Measurements from ENCODE around the gene TEKT2.

The TEKT2 gene

GRCh38 chr1:36080236-36080635 lies 3.7 kb upstream of the TEKT2 start:
- H3K9ac ChIP-seq (ENCODE audit: low read depth, low read length, poor library complexity, severe bottlenecking): no peak overlapping the region
- H3K36me3 ChIP-seq (ENCODE audit: insufficient read depth, low read length): no peaks in the 10 kb centered on the region
- H4K20me1 ChIP-seq (ENCODE audit: insufficient read depth, low read length, poor library complexity, severe bottlenecking): no peaks in the 10 kb centered on the region
- no peaks in the 10 kb centered on the region for H3K9me2 ChIP-seq (replicated peaks; ENCODE audit: low read depth, low read length)
- no peaks in the 10 kb centered on the region for H3F3A ChIP-seq (ENCODE audit: low read depth)
- no peak overlapping the region for H3K4me2 ChIP-seq (ENCODE audit: low read depth, low read length, poor library complexity, severe bottlenecking)
- no peak overlapping the region for H3K4me3 ChIP-seq (ENCODE audit: low read length, poor library complexity, severe bottlenecking)
- no peaks in the 10 kb centered on the region for H3K27me3 ChIP-seq (ENCODE audit: insufficient read depth, low read length, poor library complexity, severe bottlenecking)
- TF ChIP-seq CTCF (conservative IDR thresholded peaks at IDR 0.05; ENCODE audit: low read length) (no peak), EZH2phosphoT487 (IDR thresholded peaks at IDR 0.05; ENCODE audit: borderline replicate concordance) (no peak)
- H2AFZ ChIP-seq (ENCODE audit: low read length): no peak overlapping the region
- H3K79me2 ChIP-seq (ENCODE audit: insufficient read depth, low read length): no peaks in the 10 kb centered on the region
- H3K4me1 ChIP-seq (ENCODE audit: insufficient read depth, low read length, poor library complexity, severe bottlenecking): no peaks in the 10 kb centered on the region
- H3K9me3 ChIP-seq (ENCODE audit: insufficient read depth, low read depth, low read length): no peaks in the 10 kb centered on the region

- H3K79me2 ChIP-seq (ENCODE audit: insufficient read depth, low read length): no peaks in the 10 kb centered on the region
- no peak overlapping the region for H3K4me3 ChIP-seq (ENCODE audit: low read length, poor library complexity, severe bottlenecking)
- no peak overlapping the region for H3K9ac ChIP-seq (ENCODE audit: low read depth, low read length, poor library complexity, severe bottlenecking)
- no peaks in the 10 kb centered on the region for H3K27me3 ChIP-seq (ENCODE audit: insufficient read depth, low read length, poor library complexity, severe bottlenecking)
- TF ChIP-seq CTCF (conservative IDR thresholded peaks at IDR 0.05; ENCODE audit: low read length) (no peak), EZH2phosphoT487 (IDR thresholded peaks at IDR 0.05; ENCODE audit: borderline replicate concordance) (no peak)
- H3K9me2 ChIP-seq (replicated peaks; ENCODE audit: low read depth, low read length): no peaks in the 10 kb centered on the region
- no peaks in the 10 kb centered on the region for H3F3A ChIP-seq (ENCODE audit: low read depth)
- H3K4me2 ChIP-seq (ENCODE audit: low read depth, low read length, poor library complexity, severe bottlenecking): no peak overlapping the region
- H3K9me3 ChIP-seq (ENCODE audit: insufficient read depth, low read depth, low read length): no peaks in the 10 kb centered on the region
- H2AFZ ChIP-seq (ENCODE audit: low read length): no peak overlapping the region
- no peaks in the 10 kb centered on the region for H3K4me1 ChIP-seq (ENCODE audit: insufficient read depth, low read length, poor library complexity, severe bottlenecking)
- H3K36me3 ChIP-seq (ENCODE audit: insufficient read depth, low read length): no peaks in the 10 kb centered on the region
- no peaks in the 10 kb centered on the region for H4K20me1 ChIP-seq (ENCODE audit: insufficient read depth, low read length, poor library complexity, severe bottlenecking)
Measured at GRCh38 chr1:36080801-36081200, 3.1 kb upstream of the TEKT2 start.

DNA sequence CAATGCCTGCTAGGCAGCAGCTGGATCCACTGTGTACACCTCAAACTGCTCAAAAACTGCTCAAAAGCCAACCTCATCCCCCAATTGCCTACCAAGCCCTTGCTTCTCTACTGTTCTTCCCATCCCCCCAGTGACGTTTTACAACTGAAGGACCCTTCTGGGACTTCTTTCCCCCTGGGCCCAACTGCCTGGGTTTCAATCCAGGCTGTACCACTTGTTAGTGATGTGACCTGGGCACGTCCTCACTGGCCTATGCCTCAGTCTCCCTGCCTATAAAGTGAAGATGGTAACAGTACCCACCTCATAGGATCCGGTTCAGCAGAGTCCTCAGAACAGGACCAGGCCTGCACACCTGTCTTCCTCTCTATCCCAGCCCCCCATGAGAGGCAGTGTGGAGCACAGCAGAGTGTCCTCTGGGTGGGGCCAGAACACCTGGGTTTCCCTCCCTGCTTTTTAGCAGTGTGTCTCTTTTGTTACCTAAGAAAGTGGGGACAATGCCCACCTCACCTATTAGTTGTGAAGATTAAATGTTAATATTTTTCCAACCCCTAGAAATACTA lies 1.9 kb upstream of the TEKT2 start:
- Histone ChIP-seq H3K4me3 (ENCODE audit: low read length, poor library complexity, severe bottlenecking) (no peak overlapping the region), H3K27me3 (ENCODE audit: insufficient read depth, low read length, poor library complexity, severe bottlenecking) (no peaks in the 10 kb centered on the region), H3F3A (ENCODE audit: low read depth) (no peaks in the 10 kb centered on the region), H3K4me2 (ENCODE audit: low read depth, low read length, poor library complexity, severe bottlenecking) (no peak overlapping the region), H2AFZ (ENCODE audit: low read length) (no peak overlapping the region), H3K9me3 (ENCODE audit: insufficient read depth, low read depth, low read length) (no peaks in the 10 kb centered on the region), H3K36me3 (ENCODE audit: insufficient read depth, low read length) (no peaks in the 10 kb centered on the region), H3K4me1 (ENCODE audit: insufficient read depth, low read length, poor library complexity, severe bottlenecking) (no peaks in the 10 kb centered on the region), H4K20me1 (ENCODE audit: insufficient read depth, low read length, poor library complexity, severe bottlenecking) (no peaks in the 10 kb centered on the region), H3K79me2 (ENCODE audit: insufficient read depth, low read length) (no peaks in the 10 kb centered on the region), H3K9me2 (replicated peaks; ENCODE audit: low read depth, low read length) (no peaks in the 10 kb centered on the region), H3K9ac (ENCODE audit: low read depth, low read length, poor library complexity, severe bottlenecking) (no peak overlapping the region)
- TF ChIP-seq CTCF (conservative IDR thresholded peaks at IDR 0.05; ENCODE audit: low read length) (no peak), EZH2phosphoT487 (IDR thresholded peaks at IDR 0.05; ENCODE audit: borderline replicate concordance) (no peak)

Measured in Loucy (cell line).